AG10803 (cell line): ENCODE data around the gene KIF26A.

Experiments
- DNase-seq: peaks from one replicate; pipeline ENCODE4 v3.0.0; 2010; ENCODE audit warnings: low read depth
- H3K4me3 ChIP-seq: 2 replicates; pipeline ENCODE4 v1.5.1; 2011; ENCODE audit warnings: mild to moderate bottlenecking, low read length, control low read depth
- TF ChIP-seq, protein P1 (sequence below): conservative IDR thresholded peaks from 2 replicates; pipeline ENCODE4 v1.5.1; 2011; ENCODE audit warnings: mild to moderate bottlenecking, low read length, control low read depth, inconsistent platforms

Gene KIF26A

DNA sequence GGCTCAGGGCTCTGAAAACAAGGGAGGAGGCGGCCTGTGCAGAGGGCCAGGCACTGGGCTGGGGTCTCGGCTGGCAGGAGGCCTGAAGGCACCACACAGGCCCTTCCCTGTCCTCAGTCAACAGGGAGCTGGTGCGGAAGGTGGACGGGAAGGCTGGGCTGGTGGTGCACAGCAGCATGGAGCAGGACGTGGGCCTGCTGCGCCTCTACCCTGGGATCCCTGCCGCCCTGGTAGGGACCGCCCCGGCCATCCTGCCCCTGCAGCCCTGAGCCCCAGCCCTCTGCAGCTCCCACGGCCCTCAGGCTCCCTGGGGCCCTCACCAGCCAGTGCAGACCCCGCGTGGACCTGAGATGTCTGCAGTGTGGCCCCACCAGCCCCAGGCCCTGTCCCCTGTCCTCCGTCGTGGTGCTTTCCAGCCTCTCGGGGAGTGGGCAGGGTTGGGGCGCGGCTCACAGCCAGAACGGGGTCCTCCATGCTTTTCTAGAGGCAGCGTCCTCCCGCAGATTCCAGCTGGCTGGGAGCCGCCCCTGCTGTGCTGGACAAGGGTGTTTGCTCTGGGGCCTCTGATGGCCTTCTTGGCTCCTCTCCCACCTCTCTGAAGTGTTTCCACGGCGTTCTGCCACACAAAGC lies 34.8 kb upstream of the KIF26A start:
- no peak for DNase-seq
- no peak overlapping the region for H3K4me3 ChIP-seq
- TF ChIP-seq, protein P1, sequence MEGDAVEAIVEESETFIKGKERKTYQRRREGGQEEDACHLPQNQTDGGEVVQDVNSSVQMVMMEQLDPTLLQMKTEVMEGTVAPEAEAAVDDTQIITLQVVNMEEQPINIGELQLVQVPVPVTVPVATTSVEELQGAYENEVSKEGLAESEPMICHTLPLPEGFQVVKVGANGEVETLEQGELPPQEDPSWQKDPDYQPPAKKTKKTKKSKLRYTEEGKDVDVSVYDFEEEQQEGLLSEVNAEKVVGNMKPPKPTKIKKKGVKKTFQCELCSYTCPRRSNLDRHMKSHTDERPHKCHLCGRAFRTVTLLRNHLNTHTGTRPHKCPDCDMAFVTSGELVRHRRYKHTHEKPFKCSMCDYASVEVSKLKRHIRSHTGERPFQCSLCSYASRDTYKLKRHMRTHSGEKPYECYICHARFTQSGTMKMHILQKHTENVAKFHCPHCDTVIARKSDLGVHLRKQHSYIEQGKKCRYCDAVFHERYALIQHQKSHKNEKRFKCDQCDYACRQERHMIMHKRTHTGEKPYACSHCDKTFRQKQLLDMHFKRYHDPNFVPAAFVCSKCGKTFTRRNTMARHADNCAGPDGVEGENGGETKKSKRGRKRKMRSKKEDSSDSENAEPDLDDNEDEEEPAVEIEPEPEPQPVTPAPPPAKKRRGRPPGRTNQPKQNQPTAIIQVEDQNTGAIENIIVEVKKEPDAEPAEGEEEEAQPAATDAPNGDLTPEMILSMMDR, result no peak

DNA sequence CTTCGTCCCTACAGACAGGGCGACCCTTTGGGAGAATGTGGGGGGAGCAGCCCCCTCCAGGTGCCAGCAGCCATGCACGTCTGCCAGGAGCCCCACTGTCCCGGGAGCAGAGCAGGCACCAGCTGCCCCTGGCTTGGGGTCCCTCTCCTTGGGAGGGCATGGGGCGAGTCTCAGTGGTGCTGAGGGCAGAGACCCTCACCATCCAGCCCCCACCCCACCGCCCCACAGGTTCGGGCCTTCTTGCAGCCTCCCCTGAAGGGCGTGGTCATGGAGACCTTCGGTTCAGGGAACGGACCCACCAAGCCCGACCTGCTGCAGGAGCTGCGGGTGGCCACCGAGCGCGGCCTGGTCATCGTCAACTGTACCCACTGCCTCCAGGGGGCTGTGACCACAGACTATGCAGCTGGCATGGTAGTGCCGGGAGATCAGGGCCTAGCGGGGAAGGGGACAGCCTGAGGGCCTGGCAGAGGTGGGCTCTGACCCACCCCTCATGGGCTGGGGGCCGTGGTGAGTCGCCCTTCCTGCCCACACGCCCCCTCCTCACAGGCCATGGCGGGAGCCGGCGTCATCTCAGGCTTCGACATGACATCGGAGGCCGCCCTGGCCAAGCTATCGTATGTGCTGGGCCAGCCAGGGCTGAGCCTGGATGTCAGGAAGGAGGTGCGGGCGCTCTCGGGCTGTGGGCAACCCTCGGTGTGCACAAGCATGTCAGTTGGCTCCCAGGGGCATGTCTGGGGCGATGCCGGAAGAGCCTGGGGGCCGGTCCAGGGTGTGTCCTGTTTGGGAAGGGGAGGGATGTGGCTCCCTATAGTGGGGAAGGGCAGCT lies 34.1 kb upstream of the KIF26A start:
- no peak overlapping the region for H3K4me3 ChIP-seq
- DNase-seq, result no peak
- TF ChIP-seq, protein P1, result no peak

DNA sequence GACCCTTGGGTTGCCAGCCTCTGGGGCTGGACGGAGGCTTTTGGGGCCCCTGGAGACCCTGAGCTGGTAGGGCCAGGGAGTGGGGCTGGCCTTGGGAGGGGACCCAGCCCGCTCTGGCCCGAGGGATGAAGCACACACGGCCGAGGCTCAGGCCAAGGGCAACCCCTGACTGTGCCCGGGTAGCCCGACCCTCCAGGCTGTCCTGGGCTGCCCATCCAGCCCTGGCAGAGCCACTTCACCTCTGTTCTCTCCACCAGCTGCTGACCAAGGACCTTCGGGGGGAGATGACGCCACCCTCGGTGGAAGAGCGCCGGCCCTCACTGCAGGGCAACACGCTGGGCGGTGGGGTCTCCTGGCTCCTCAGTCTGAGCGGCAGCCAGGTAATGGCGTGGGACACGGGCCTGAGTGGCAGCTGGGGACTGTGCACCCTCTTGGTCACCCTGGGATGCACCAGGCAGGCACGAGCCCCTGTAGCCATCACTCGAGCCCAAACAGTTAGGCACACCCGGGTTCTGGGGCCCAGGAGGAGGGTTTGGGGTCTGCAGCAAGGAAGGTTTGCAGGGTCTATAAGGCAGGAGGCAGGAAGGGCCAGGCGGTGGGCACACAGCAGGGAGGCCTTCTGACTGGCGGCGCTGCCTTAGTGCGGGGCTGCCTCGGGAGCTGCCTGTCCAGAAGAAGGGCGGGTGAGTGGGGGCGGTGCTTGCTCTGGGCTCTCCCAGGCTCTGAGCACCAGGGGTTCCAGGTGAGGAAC lies 33.1 kb upstream of the KIF26A start:
- H3K4me3 ChIP-seq, result no peak overlapping the region
- TF ChIP-seq, protein P1, result no peak
- DNase-seq, result no peak

DNA sequence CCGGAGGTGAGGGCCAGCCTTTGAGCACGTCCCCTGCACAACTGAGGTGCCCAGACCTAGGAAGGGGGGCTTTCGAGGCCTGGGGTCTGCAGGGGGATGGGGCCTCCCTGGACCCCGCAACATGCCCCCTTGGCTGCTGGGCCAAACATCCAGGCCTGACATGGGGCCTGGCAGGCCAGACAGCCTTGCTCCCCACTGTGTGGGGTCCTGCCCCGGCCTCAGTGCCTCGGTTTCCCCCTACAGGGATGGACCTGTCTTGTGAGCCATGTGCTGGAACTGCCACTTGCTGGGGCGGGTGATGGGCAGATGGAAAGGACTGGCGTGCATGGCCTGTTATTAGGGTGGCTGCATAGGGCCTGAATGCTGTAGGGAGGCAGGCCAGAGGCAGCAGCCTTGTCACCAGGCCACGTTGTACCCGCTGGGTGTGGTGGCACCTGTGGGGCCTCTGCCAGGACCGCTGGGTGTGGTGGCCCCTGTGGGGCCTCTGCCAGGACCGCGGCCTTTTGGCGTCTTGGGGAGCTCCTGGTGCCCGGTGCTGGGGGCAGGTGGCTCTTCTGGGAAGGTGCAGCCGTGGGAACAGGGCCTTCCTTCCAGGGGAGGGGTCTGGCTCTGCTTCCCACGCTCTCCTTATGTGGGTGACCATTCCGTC lies 32.4 kb upstream of the KIF26A start:
- TF ChIP-seq, protein P1, result no peak
- H3K4me3 ChIP-seq, result no peak overlapping the region
- DNase-seq, result no peak

DNA sequence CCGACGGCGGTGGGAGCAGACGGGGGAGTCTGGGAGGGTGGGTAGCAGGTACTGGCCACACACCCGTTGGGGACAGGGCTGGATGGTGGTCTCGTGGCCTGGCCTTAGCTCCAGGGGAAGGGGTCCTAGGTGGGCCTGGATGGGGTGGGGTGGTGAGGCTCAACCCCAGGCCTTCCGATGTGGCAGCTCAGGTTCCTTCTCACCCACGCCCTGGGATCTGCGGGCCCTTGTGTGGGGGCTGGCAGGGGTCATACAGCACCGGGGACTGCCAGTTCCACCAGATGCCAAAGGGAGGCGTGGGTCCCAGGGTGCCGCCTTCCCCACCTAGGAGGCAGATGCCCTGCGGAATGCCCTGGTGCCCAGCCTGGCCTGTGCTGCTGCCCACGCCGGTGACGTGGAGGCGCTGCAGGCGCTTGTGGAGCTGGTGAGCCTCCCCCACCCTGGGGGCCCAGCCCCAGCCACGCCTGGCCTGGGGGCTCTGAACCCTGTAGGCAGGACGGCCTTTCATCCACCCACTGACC lies 31.9 kb upstream of the KIF26A start:
- no peak for DNase-seq
- TF ChIP-seq, protein P1, result no peak
- H3K4me3 ChIP-seq, result no peak overlapping the region

DNA sequence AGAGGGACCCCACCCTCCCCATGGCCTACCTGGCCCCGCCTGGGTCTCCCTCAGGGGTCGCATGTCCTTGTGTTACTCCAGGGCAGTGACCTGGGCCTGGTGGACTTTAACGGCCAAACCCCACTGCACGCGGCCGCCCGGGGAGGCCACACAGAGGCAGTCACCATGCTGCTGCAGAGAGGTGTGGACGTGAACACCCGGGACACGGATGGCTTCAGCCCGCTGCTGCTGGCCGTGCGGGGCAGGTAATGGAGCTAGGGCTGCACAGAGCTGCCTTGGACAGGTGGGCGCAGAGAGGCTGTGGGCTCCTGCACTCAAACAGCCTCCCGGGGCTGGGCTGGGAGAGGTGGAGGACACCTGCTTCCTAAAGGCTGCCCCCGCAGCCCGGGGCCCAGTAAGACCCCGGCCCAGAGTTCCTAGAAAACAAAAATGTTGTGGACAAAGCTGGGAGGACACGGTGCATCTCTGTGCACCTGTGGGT lies 31.2 kb upstream of the KIF26A start:
- DNase-seq, result no peak
- H3K4me3 ChIP-seq, result no peak overlapping the region
- TF ChIP-seq, protein P1, result no peak
